ENCODE results near the gene GRIFIN.
A peak's percentile ranks its signal among the peaks of the same experiment; 100 is the strongest.

GRIFIN gene

GRCh38 chr7:2512713-2513112 is 36.5 kb upstream of the GRIFIN start:
- DNase-seq (ENCODE audit: low spot score), result no peak

DNA sequence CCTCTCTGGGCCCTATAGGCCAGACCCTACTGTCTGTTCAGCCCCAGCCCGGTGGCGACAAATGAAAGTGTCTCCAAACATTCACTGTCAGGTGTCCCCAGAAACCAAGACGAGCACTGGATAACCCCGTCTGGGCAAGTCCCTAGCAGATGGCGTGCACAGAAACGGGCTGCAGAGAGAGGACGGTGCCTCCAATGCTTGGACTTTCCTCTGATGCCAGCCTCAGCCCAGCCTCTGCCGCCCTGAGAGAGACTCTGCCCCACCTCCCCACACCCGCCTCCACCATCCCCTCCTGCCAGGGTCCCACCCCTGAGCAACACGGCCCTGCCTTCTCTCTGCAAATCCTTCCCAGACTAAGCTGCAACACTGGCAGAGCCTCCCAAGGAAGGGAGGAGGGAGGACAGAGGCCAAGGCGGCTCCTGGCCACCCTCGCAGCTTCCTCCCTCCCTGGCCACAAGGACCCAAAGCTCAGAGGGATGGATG is 36.0 kb upstream of the GRIFIN start:
- DNase-seq (ENCODE audit: low spot score), result no peak

GRCh38 chr7:2511769-2512168 is 35.6 kb upstream of the GRIFIN start:
- no peak for DNase-seq (ENCODE audit: low spot score)

DNA sequence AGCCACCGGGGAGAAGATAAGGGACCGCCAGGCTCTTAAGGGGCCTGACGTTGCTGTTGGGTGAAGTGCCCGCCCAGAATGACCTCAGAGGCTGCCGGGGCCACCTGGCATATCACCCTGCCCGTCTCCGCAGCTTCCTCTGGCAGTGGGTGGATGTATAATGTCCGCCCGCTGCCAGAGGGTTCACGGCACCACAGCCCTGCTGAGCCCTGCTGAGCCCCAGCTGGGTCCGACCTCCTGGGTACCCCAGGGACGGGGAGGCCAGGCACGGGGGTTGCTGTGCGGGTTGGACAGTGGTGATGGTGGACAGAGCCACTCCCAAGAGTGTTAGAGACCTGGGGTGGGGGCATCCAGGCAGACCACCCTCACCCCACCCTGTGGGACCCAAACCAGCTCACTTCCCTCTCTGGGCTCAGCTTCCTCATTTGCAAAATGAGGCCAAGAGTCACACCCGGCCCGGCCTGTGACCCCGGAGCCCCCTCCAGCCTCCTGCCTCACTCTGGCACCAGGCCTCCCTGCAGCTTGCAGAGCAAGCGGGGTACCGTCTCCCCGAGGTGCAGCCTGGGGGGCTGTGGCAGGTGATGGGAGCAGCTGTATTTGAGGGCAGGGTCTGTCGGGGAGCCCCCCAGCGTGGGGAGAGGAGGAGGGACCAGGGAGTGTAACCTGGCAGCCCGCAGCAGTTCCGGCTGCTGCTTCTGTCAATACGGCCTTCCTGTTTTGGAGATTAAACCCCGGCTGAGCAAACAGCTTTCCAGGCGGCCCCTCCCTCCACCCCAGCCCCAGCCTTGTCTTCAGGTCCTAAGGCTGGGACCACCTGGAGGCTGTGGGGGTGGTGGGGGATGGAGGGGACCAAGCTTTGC is 34.9 kb upstream of the GRIFIN start:
- peak; percentile 54 for DNase-seq (ENCODE audit: low spot score)

GRCh38 chr7:2510130-2510776 is 34.1 kb upstream of the GRIFIN start:
- no peak for DNase-seq (ENCODE audit: low spot score)

DNA sequence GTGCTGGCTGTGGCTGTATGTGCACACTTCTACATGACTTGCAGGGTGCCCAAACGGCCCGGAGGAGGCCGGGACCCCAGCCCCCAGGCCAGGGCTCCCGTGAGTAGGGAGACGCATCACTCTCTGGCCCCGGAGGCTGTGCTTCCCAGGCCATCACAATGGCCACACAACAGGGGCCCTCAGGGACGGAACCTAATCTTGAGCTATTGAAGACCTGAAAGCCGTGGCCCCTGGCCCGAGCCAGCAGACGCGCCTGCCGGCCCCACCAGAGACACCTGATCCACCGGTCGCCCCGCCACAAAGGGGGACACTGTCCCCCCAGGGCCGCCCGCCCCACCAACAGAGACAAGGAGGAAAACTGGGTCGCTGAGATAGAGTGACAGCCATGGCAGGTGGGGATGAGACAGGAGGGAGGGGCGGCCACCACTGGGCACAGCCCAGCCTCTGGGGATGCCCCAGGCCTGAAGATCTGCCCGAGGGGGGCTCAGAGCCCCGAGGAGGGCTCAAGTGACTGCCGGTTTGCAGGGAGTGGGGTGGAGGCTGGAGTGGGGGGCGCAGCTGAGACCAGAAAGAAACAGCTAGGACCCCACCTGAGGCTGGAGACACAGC is 33.2 kb upstream of the GRIFIN start:
- no peak for DNase-seq (ENCODE audit: low spot score)

- peak; percentile 80 for DNase-seq (ENCODE audit: low spot score)
Observed at GRCh38 chr7:2508327-2509215, 32.4 kb upstream of the GRIFIN start.

GRCh38 chr7:2507917-2508306 is 31.7 kb upstream of the GRIFIN start:
- no peak for DNase-seq (ENCODE audit: low spot score)

GRCh38 chr7:2507208-2507916 is 31.2 kb upstream of the GRIFIN start:
- no peak for DNase-seq (ENCODE audit: low spot score)

- DNase-seq (ENCODE audit: low spot score), result no peak
Observed at GRCh38 chr7:2505401-2505800, 29.2 kb upstream of the GRIFIN start.

- no peak for DNase-seq (ENCODE audit: low spot score)
Observed at GRCh38 chr7:2504889-2505375, 28.7 kb upstream of the GRIFIN start.

DNA sequence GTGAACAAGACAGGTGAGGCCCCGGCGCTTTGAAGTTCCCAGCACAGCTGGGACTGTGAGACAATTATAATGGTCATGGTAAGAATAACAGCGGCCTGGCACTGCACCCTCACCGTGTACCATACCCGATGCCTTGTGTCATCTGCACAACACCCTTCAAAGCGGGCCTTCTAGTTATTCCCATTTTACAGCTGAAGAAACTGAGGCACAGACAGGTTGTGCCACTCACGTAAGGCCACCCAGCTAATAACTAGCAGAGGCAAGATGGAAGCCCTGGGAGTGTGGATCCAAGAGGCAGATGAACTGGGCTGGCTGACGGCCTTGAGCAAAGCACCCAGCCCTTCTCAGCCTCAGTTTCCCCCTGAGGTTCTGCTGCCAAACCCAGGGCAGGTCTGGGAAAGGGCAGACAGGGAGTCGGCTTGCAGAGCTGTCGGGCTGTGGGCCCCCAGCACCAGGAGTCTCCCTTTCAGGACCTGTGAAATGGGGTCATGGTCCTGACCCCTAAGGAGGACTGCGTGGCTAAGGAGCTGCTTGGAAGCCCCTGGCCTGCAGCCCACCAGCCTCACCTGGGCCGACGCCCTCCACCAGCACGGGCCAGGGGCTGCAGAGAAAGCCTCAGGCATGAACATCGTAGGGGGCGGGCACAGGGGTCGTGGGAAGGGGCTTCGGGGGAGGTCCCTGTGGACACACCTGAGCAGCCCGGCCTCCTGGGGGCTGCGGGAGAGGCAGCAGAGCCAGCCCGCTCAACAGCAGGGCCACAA is 28.1 kb upstream of the GRIFIN start:
- DNase-seq (ENCODE audit: low spot score), result no peak

DNA sequence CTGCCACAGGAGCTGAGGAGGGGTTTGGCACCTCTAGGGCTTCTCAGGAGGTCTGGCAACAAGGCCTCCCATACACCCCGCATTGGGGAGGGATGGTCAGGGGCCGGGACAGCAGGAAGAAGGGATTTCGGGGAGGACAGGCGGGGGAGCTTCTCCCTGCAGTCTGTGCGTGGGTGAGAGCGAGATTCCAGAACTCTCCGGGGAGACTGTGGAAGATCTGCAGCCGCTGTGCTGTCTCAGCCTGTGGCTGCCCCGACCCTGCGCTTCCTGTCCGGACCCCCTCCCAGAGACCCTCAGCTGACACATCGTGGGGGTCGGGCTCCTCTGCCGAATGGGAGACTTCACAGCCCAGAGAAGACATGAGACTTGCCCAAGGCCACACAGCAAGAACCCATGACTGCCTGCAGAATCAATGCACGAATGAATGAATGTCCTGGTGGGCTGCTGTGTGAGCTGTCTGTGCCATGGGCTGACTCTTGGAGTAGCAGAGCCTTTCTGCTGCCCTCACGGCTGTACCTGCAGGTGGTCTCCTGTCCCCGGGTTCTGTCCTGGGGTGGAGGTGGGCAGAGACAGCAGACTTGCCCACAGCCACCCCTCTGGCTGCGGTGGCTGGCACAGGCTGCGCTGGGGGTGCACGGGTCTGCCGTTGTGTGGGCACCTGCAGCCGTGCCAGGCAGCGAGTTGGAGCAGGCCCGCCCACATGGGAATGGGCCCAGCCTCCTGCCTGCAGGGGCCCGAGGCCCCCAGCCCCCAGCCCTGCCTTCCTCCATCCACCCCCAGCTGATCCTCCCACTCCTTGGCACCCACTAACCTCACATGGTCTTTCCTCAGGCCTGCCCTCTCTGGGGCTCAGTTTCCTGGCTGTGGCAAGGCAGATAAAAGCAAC is 27.1 kb upstream of the GRIFIN start:
- DNase-seq (ENCODE audit: low spot score), result no peak

DNA sequence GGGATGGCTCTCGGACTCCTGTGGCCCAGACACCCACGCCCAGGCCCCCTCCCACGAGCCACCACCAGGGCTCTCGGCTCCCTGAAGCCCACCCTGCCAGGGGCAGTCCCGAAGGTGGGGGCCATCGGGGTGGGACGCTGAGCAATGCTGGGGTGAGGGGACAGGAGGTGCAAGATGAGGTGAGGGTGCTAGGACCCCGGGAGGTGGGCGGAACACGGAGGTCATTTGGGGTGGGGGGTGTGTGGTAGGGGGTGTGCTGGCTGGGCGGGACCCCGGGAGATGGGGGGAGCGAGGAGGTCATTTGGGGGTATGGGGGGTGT is 26.4 kb upstream of the GRIFIN start:
- no peak for DNase-seq (ENCODE audit: low spot score)

GRCh38 chr7:2501947-2502646 is 25.9 kb upstream of the GRIFIN start:
- no peak for DNase-seq (ENCODE audit: low spot score)

DNA sequence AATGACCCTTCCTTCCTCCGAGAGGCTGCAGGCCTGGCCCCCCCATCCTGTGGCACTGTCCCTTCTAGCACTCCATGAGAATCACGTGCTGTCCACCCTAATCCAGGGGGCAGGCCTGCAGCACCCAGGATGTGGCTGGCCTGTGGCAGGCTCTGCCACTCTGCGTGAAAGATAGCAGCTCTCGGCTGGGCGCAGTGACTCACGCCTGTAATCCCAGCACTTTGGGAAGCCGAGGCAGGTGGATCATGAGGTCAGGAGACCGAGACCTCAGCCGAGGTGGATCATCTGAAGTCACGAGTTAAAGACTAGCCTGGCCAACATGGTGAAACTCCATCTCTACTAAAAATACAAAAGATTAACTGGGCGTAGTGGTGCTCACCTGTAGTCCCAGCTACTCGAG is 24.5 kb upstream of the GRIFIN start:
- no peak for DNase-seq (ENCODE audit: low spot score)

GRCh38 chr7:2499719-2500430 is 23.7 kb upstream of the GRIFIN start:
- DNase-seq (ENCODE audit: low spot score), result no peak

DNA sequence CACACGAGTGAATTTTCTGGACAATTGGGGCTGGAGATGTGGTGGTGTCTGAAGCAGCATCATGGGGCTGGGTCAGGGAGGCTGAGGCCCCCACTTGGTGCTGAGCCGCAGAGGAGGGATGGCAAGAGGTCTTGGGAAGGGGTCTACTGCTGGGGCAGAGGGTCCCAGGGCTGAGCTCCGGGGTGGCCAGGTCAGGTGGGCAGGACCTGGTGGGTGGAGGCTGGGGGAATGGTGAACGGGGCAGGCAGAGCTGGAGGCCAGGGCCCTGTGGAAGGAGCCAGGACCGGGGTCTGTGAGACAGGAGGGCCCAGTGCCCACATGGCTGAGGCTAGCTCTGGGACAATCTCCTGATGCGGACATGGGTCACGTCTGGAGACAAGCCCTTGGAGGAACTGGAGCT is 23.0 kb upstream of the GRIFIN start:
- no peak for DNase-seq (ENCODE audit: low spot score)

All from CD4-positive, alpha-beta T cell treated with Interleukin-2 at 100 ng/mL for 4 hours (primary cell).